HG03439 (cell line): ENCODE data around the gene ICOSLG.
"Not testable (repeated sequence)": the region's sequence is repeated elsewhere in the genome, so short reads cannot be mapped to it uniquely, and the experiment has no call there.

ENCODE experiments used
- ATAC-seq: cut with Tn5 transposase; IDR thresholded peaks from one replicate; pipeline ENCODE4 v1.9.1; 2021; ENCODE audit warnings: mild to moderate bottlenecking, moderate library complexity; ENCODE audit not compliant: unreplicated experiment

ICOSLG gene

GRCh38 chr21:44184862-44185261 is 55.9 kb downstream of the ICOSLG start:
- not testable (repeated sequence) for ATAC-seq

GRCh38 chr21:44182202-44182601 is 58.5 kb downstream of the ICOSLG start:
- not testable (repeated sequence) for ATAC-seq

- ATAC-seq = not testable (repeated sequence)
Measured at GRCh38 chr21:44181506-44181905, 59.2 kb downstream of the ICOSLG start.

- ATAC-seq = not testable (repeated sequence)
Measured at GRCh38 chr21:44176127-44176526, 64.6 kb downstream of the ICOSLG start.

GRCh38 chr21:44175189-44175588 is 65.6 kb downstream of the ICOSLG start:
- ATAC-seq = peak; percentile 56
